GM18499 (cell line): Measurements from ENCODE around the gene EPHB1.

Experiments used
- ATAC-seq: cut with Tn5 transposase; IDR thresholded peaks from one replicate; pipeline ENCODE4 v1.9.1; 2021; ENCODE audit warnings: moderate number of reproducible peaks; ENCODE audit not compliant: insufficient read depth, unreplicated experiment

Gene EPHB1

GRCh38 chr3:134804508-134805480 is 9.7 kb downstream of the EPHB1 start:
- no peak for ATAC-seq

DNA sequence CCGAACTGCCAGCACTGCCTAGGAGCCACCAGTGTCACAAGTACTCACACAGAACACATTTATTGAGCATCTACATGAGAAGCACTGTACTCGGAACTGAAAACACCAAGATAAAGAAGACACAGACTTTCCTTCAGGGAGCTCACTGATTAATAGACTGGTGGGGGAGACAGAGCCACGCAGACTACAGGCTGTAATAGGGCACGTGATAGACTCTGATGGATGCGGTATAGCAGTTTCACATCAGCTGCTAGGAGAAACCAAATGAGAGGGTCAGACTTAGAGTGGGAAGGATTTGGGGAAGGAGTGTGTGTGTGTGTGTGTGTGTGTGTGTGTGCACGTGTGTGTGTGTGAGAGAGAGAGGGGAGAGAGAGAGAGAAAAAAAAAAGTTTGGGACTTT is 12.1 kb downstream of the EPHB1 start:
- no peak for ATAC-seq

- ATAC-seq = no peak
Observed at GRCh38 chr3:134808835-134809234, 13.8 kb downstream of the EPHB1 start.

- ATAC-seq = no peak
Observed at GRCh38 chr3:134809427-134810051, 14.5 kb downstream of the EPHB1 start.

GRCh38 chr3:134810052-134810435 is 15.0 kb downstream of the EPHB1 start:
- ATAC-seq = no peak

- no peak for ATAC-seq
Observed at GRCh38 chr3:134810850-134811249, 15.8 kb downstream of the EPHB1 start.

- ATAC-seq = no peak
Observed at GRCh38 chr3:134813618-134814017, 18.6 kb downstream of the EPHB1 start.

GRCh38 chr3:134815519-134815918 is 20.5 kb downstream of the EPHB1 start:
- no peak for ATAC-seq

GRCh38 chr3:134816623-134817022 is 21.6 kb downstream of the EPHB1 start:
- ATAC-seq = no peak

- ATAC-seq = no peak
Observed at GRCh38 chr3:134817297-134817696, 22.2 kb downstream of the EPHB1 start.

DNA sequence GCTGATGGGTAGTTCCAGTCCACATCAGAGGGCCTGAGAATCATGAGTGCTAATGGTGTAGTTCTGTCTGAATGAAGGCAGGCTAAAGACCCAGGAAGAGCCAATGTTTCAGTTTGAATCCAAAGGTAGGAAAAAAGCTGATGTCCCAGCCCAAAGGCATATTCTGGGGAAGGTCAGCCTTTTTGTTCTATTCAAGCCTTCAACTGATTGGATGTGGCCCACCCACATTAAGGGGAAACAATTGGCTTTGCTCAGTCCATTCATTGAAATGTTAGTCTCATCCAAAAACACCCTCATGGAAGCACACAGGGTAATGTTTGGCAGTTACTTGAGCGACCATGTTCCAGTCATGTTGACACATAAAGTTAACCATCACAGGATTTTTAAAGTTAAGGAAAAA is 25.9 kb downstream of the EPHB1 start:
- ATAC-seq = no peak

DNA sequence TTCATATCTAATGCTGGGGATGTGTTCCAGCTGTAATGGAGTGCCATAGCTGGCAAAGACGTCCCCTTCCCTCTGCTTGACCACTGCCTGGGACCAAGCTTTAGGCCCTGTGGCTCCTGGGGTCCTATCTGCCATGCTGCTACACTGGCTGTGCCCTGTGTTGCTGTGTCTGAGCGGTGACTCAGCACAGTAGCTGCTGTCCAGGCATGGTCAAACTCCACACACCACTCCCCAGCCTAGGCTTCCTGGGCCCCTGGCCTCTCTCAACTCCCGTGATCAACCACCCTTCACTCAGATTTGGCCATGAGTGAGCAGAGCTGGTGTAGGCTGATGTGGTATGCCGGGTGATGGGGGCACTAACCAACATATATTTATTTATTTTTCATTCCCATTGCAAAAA is 27.0 kb downstream of the EPHB1 start:
- ATAC-seq = no peak

DNA sequence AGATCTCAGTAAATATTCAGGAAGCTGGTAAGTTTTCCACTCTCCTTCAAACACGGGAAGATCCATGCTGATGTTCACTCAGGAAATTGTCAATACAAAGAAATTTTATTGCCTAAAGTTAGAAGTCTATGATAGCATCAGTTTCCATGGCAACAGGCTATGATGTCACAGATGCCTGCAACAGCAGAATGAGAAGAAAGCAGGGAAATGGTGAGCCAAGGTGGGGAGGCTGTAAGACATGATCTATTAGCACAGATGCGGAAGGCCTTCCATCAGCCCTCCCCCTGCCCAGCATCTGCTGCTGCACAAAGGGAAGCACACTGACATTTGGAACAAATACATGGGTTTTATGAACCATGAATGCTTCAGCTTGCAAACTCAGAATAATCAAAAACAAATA is 28.6 kb downstream of the EPHB1 start:
- no peak for ATAC-seq

DNA sequence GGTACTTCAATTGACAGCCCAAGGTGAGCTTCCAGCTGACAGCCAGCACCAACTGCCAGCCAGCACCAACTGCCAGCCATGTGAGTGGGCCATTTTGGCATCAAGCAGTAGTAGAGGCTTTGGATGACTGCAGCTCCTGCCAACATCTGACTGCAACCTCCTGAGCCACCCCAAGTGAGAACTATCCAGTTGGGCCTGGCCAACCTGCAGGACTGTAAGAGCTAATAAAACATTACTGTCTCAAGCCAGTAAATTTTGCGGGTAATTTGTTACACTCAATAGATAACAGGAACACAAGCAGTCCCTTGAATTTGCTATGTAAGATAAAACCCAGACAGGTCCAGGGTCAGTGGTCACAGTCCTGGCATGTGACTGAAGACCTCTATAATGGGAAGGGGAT is 29.7 kb downstream of the EPHB1 start:
- no peak for ATAC-seq

GRCh38 chr3:134827213-134827612 is 32.2 kb downstream of the EPHB1 start:
- ATAC-seq = no peak

DNA sequence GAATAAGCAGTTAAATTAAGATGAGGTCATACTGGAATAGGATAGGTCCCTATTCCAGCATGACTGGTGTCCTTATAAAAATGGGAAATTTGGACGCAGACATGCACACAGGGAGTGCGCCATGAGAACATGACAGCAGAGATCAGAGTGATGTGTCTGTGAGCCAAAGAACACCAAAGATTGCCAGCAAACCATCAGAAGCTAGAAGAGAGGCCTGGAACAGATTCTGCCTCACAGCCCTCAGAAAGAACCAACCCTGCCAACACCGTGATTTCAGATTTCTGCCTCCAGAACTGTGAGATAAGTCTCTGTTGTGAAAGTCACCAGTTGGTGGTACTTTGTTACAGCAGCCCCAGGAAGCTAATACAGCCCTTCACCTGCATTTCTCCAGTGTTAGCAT is 34.7 kb downstream of the EPHB1 start:
- no peak for ATAC-seq

GRCh38 chr3:134832585-134832984 is 37.5 kb downstream of the EPHB1 start:
- no peak for ATAC-seq

- ATAC-seq = no peak
Observed at GRCh38 chr3:134833453-134834163, 38.5 kb downstream of the EPHB1 start.

DNA sequence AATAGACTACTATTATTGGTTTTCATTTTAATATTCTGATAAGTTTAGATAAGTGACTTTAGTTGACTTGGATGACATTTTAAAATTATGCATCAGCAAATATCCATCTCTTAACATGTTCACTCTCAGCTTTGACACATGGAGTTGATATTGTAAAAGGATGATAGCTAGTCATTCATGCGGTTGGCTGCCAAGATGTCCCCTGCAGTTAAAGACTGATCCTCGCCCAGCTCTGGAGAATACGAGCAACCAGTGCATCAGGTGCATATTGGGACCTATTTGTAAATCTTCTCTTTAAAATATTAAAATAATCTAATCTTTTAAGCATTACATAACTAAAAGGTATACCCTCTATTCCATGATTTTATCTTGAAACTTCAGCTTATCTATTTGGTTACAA is 41.9 kb downstream of the EPHB1 start:
- no peak for ATAC-seq

GRCh38 chr3:134838599-134838998 is 43.5 kb downstream of the EPHB1 start:
- no peak for ATAC-seq

DNA sequence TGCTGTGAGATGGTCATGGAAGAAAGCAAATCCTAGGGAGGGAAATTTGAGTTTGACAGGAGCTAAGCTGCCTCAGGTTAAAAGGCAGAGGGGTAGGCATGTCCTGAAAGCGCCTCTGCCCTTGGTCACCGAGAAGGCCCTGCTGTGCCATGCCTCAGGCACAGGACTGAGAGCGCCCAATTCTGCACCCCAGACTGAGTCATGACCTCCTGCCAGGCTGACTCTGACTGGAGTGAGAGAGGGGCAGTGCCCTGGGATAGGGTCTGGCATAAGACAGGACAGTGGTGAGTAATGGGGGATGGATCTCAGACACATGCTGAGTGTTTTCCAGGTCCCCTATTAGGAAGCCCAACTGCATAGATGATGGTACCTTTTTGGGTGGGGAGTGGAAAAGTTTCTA is 44.4 kb downstream of the EPHB1 start:
- no peak for ATAC-seq
